Prostate gland (tissue), 2 donors: ENCODE data around the gene CENPX. TPM values are rescaled to one million over a fixed set of nuclear protein-coding genes. Genes with fewer than 3 reads are reported as not detected.

ENCODE experiments used
- DNase-seq: peaks from one replicate; pipeline ENCODE4 v3.0.0-alpha.2; 2019; ENCODE audit warnings: low spot score
- H3K27ac ChIP-seq, 2 donors: fragments of 200-600 bp; sonication (generic); 2 replicates each; pipeline ENCODE4 v1.5.1; 2017 to 2019
- H3K27me3 ChIP-seq: fragments of 200-600 bp; sonication (generic); replicated peaks from 2 replicates; pipeline ENCODE4 v1.5.1; 2019; ENCODE audit not compliant: insufficient read depth
- H3K36me3 ChIP-seq, 2 donors: fragments of 200-600 bp; sonication (generic); 1 replicate in 1 of 2; 2 replicates in 1 of 2; pipeline versions ENCODE4 v1.5.1 to v1.8.1; 2017 to 2019
- H3K4me1 ChIP-seq: fragments of 200-600 bp; sonication (generic); replicated peaks from 2 replicates; pipeline ENCODE4 v1.5.1; 2019
- H3K4me3 ChIP-seq, 2 donors: fragments of 200-600 bp; sonication (generic); 2 replicates each; pipeline ENCODE4 v1.5.1; 2017 to 2019
- H3K9me3 ChIP-seq: fragments of 200-600 bp; sonication (generic); 2 replicates; pipeline ENCODE4 v1.5.1; 2017
- CTCF ChIP-seq, 4 experiments: fragments of 200-600 bp in 2 of 4; fragments of 450-650 bp in 2 of 4; sonication (generic) in 2 of 4; IDR thresholded peaks; 1 replicate in 3 of 4; 2 replicates in 1 of 4; pipeline ENCODE4 v1.5.1; 2016 to 2019; ENCODE audit warnings: antibody characterized with exemption in 4 of 4, mild to moderate bottlenecking in 2 of 4, moderate library complexity in 2 of 4
- POLR2A ChIP-seq: fragments of 450-650 bp; IDR thresholded peaks from one replicate; pipeline ENCODE4 v1.6.1; 2016; ENCODE audit warnings: antibody characterized with exemption, mild to moderate bottlenecking
- POLR2AphosphoS5 ChIP-seq: sonication (generic); formaldehyde crosslinking; IDR thresholded peaks from one replicate; pipeline ENCODE4 v1.6.1; 2017; ENCODE audit warnings: antibody characterized with exemption
- WGBS: methylation state at CpG from one replicate; pipeline ENCODE4 v1.1.5; 2018; 5-methylcytosine and 5-hydroxymethylcytosine counted together
- intact Hi-C: fragments of 100-400 bp; cut with DNase I; formaldehyde crosslinking; loops from one replicate; pipeline ENCODE4 v1.14.2; 2022
- total RNA-seq, 2 donors: library from RNA; depleted of rRNA; stranded (reverse); fragments of >200 nt; gene quantifications; one replicate each; pipeline ENCODE4 v1.1.0, GENCODE V29; 2016

Gene CENPX
- total RNA-seq, 2 donors from 2014 or later, result 84.9 to 263 TPM

- H3K27me3 ChIP-seq, result no peaks in the 10 kb centered on the region
- H3K36me3 ChIP-seq, result no peaks in the 10 kb centered on the region
- no peaks in the 10 kb centered on the region for H3K4me1 ChIP-seq
- no peak overlapping the region for H3K4me3 ChIP-seq
- H3K9me3 ChIP-seq, result no peaks in the 10 kb centered on the region
- no peak overlapping the region for H3K27ac ChIP-seq
- 64% methylated on average over 28 of the region's 32 CpGs for WGBS
- intact Hi-C loops, result no loop called here
- no peak for DNase-seq
- TF ChIP-seq CTCF (IDR thresholded peaks at IDR 0.05) (no peak), POLR2A (no peak), POLR2AphosphoS5 (no peak)
Observed at GRCh38 chr17:82000803-82001570, 21.7 kb downstream of the CENPX start.

- H3K27ac ChIP-seq, result no peak overlapping the region
- no peak overlapping the region for H3K4me3 ChIP-seq
- H3K27me3 ChIP-seq, result no peaks in the 10 kb centered on the region
- 56% methylated on average over 20 of the region's 36 CpGs for WGBS
- DNase-seq, result no peak
- no peaks in the 10 kb centered on the region for H3K9me3 ChIP-seq
- intact Hi-C loops, result no loop called here
- TF ChIP-seq CTCF (IDR thresholded peaks at IDR 0.05) (no peak), POLR2AphosphoS5 (no peak), POLR2A (no peak)
- H3K4me1 ChIP-seq, result no peaks in the 10 kb centered on the region
- H3K36me3 ChIP-seq, result no peaks in the 10 kb centered on the region
Observed at GRCh38 chr17:81999976-82000802, 22.5 kb downstream of the CENPX start.

GRCh38 chr17:81999587-81999975, 23.1 kb downstream of the CENPX start:
- Histone ChIP-seq H3K4me3 (no peak overlapping the region), H3K27ac (no peak overlapping the region), H3K36me3 (no peaks in the 10 kb centered on the region), H3K9me3 (no peaks in the 10 kb centered on the region), H3K27me3 (no peaks in the 10 kb centered on the region), H3K4me1 (no peaks in the 10 kb centered on the region)
- no peak for DNase-seq
- TF ChIP-seq POLR2AphosphoS5 (no peak), POLR2A (no peak), CTCF (IDR thresholded peaks at IDR 0.05) (no peak)
- intact Hi-C loops, result no loop called here
- WGBS, result 88% methylated on average over 12 of the region's 12 CpGs

GRCh38 chr17:81998691-81999438, 23.8 kb downstream of the CENPX start:
- no peaks in the 10 kb centered on the region for H3K36me3 ChIP-seq
- intact Hi-C loops, result no loop called here
- H3K27me3 ChIP-seq, result no peaks in the 10 kb centered on the region
- H3K9me3 ChIP-seq, result no peaks in the 10 kb centered on the region
- WGBS, result 76% methylated on average over 14 of the region's 14 CpGs
- no peak overlapping the region for H3K4me3 ChIP-seq
- no peaks in the 10 kb centered on the region for H3K4me1 ChIP-seq
- DNase-seq, result no peak
- H3K27ac ChIP-seq, result no peak overlapping the region
- TF ChIP-seq POLR2A, result no peak
- TF ChIP-seq CTCF (IDR thresholded peaks at IDR 0.05), result no peak
